ENCODE measurements around the gene PRR5. TPM values are rescaled to one million over a fixed set of nuclear protein-coding genes. Genes with fewer than 3 reads are reported as not detected.

The PRR5 gene
- total and polyA plus RNA-seq, 2 donors (not counting 1 experiment from before 2014, with no cell fraction given) = 18.4 to 36.1 TPM

DNA sequence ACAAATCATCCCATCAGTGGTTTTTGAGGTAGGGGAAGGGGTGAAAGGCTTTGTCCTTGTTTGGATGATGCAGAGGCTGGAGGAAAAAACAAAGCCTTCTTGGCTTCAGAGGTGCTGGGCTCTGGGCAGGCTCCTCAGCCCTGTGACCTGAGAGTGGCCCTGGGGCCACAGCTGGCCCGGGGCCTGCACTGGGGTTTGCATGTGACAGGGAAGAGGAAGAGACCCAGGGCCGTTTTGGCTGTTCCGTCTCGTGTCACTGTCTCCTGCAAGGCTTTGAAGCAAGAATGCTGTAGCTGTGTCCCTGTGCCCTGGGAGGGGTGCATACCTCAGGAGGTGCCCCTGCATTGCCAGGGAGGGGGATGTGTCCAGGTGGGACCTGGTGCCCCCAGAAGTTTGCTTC lies 63.0 kb downstream of the PRR5 start:
- intact Hi-C loops (cut with micrococcal nuclease) = no loop called here
- Histone ChIP-seq H3K36me3 (replicated peaks in 1 of 2; ENCODE audit: control extremely low read depth in 1 of 2, control insufficient read depth in 1 of 2, extremely low read depth in 1 of 2, insufficient read depth in 2 of 2, low read length in 1 of 2) (no peaks in the 10 kb centered on the region), H3K9ac (ENCODE audit: low read length) (no peak overlapping the region), H3K4me2 (replicated peaks; ENCODE audit: low read depth, low read length, poor library complexity, severe bottlenecking) (no peak overlapping the region), H3K79me2 (ENCODE audit: control insufficient read depth, insufficient read depth, low read length) (no peaks in the 10 kb centered on the region), H4K20me1 (ENCODE audit: control insufficient read depth, insufficient read depth, low read length, poor library complexity, severe bottlenecking) (no peaks in the 10 kb centered on the region), H2AFZ (ENCODE audit: insufficient read depth, low read depth, low read length, poor library complexity, severe bottlenecking) (no peak overlapping the region), H3K9me3 (ENCODE audit: control extremely low read depth in 1 of 3, control insufficient read depth in 2 of 3, insufficient read depth in 1 of 3, low read length in 2 of 3) (peaks cover 0 to 11% (median 3%) of the 10 kb centered on the region in 3 donors), H3K27ac (ENCODE audit: low read length in 2 of 2) (no peak overlapping the region), H3K4me1 (ENCODE audit: control insufficient read depth in 2 of 2, insufficient read depth in 2 of 2, low read length in 2 of 2) (no peaks in the 10 kb centered on the region), H3K27me3 (replicated peaks in 1 of 4; ENCODE audit: control extremely low read depth in 1 of 4, control insufficient read depth in 3 of 4, insufficient read depth in 4 of 4, low read length in 3 of 4) (peaks cover 0 to under 1% (median 0%) of the 10 kb centered on the region in 4 experiments), H3K4me3 (ENCODE audit: control extremely low read depth in 1 of 5, extremely low read depth in 1 of 5, insufficient read depth in 1 of 5, low read depth in 2 of 5, low read length in 4 of 5) (no peak overlapping the region)
- no peak for TF ChIP-seq EZH2 (IDR thresholded peaks at IDR 0.05; ENCODE audit: borderline replicate concordance, insufficient read depth, low read depth, low read length, poor library complexity, severe bottlenecking)
- TF ChIP-seq, protein P1, sequence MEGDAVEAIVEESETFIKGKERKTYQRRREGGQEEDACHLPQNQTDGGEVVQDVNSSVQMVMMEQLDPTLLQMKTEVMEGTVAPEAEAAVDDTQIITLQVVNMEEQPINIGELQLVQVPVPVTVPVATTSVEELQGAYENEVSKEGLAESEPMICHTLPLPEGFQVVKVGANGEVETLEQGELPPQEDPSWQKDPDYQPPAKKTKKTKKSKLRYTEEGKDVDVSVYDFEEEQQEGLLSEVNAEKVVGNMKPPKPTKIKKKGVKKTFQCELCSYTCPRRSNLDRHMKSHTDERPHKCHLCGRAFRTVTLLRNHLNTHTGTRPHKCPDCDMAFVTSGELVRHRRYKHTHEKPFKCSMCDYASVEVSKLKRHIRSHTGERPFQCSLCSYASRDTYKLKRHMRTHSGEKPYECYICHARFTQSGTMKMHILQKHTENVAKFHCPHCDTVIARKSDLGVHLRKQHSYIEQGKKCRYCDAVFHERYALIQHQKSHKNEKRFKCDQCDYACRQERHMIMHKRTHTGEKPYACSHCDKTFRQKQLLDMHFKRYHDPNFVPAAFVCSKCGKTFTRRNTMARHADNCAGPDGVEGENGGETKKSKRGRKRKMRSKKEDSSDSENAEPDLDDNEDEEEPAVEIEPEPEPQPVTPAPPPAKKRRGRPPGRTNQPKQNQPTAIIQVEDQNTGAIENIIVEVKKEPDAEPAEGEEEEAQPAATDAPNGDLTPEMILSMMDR (IDR thresholded peaks at IDR 0.05) = no peak
- no peak overlapping the region for H3K4me3 Mint-ChIP-seq
- peaks cover 13% of the 10 kb centered on the region for H3K27me3 Mint-ChIP-seq
- CTCF ChIA-PET = no interaction called here
- DNase-seq (no peak), ATAC-seq (ENCODE audit: low read depth) (no peak)
- H3K9me3 Mint-ChIP-seq (ENCODE audit: insufficient read depth) = peaks cover 3% of the 10 kb centered on the region
- no peak overlapping the region for H3K27ac Mint-ChIP-seq
- no peaks in the 10 kb centered on the region for H3K4me1 Mint-ChIP-seq
- POLR2A ChIA-PET = no interaction called here
- 13% methylated on average over 4 of the region's 4 CpGs for WGBS (ENCODE audit: insufficient coverage)

DNA sequence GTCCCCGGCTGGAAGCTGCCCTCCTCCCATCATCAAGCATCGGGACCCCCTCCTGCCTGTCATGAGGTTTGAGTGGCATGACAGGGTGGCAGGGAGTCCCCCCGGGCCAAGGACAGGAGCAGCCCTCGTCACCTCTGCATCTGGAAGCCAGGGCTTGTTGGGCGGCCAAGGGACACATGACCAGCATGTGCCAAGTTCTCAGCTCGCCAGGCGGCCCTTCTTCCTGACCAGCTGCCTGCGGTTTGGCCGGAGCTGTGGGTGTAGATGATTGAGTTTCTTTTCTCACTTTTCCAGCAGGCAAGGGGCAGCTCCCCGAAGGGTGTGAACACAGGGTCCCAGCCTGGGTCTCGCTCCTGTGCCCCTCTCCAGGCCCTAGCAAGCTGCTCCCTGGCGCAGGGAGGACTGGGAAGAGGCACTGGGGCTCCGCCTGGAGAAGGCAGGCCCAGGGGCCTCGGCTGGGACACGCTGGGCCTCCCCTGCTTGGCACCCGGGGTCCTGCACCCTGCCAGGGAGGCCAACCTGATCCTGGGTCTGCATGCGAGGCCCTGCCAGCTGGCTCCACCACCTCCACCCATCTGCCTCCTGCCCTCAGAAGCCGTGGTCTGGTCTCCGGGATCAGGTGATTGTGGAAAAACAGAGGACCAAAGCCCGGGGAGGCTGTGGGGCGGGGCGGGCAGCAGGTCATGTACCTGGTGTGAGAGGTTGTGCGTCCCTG lies 63.7 kb downstream of the PRR5 start:
- no peak for ATAC-seq (ENCODE audit: low read depth)
- Histone ChIP-seq H3K4me1 (ENCODE audit: control insufficient read depth in 2 of 2, insufficient read depth in 2 of 2, low read length in 2 of 2) (no peaks in the 10 kb centered on the region), H3K4me3 (ENCODE audit: control extremely low read depth in 1 of 5, extremely low read depth in 1 of 5, insufficient read depth in 1 of 5, low read depth in 2 of 5, low read length in 4 of 5) (no peak overlapping the region), H3K27me3 (replicated peaks in 1 of 4; ENCODE audit: control extremely low read depth in 1 of 4, control insufficient read depth in 3 of 4, insufficient read depth in 4 of 4, low read length in 3 of 4) (no peaks in the 10 kb centered on the region), H3K9me3 (ENCODE audit: control extremely low read depth in 1 of 3, control insufficient read depth in 2 of 3, insufficient read depth in 1 of 3, low read length in 2 of 3) (peaks cover 0 to 7% (median 3%) of the 10 kb centered on the region in 3 donors), H3K9ac (ENCODE audit: low read length) (no peak overlapping the region), H4K20me1 (ENCODE audit: control insufficient read depth, insufficient read depth, low read length, poor library complexity, severe bottlenecking) (no peaks in the 10 kb centered on the region), H3K27ac (ENCODE audit: low read length in 2 of 2) (no peak overlapping the region), H3K36me3 (replicated peaks in 1 of 2; ENCODE audit: control extremely low read depth in 1 of 2, control insufficient read depth in 1 of 2, extremely low read depth in 1 of 2, insufficient read depth in 2 of 2, low read length in 1 of 2) (no peaks in the 10 kb centered on the region), H2AFZ (ENCODE audit: insufficient read depth, low read depth, low read length, poor library complexity, severe bottlenecking) (no peak overlapping the region), H3K4me2 (replicated peaks; ENCODE audit: low read depth, low read length, poor library complexity, severe bottlenecking) (no peak overlapping the region), H3K79me2 (ENCODE audit: control insufficient read depth, insufficient read depth, low read length) (no peaks in the 10 kb centered on the region)
- Mint-ChIP-seq H3K27ac (no peak overlapping the region), H3K4me1 (no peaks in the 10 kb centered on the region), H3K4me3 (no peak overlapping the region), H3K9me3 (ENCODE audit: insufficient read depth) (peaks cover 3% of the 10 kb centered on the region), H3K27me3 (peaks cover 13% of the 10 kb centered on the region)
- CTCF ChIA-PET = no interaction called here
- POLR2A ChIA-PET = no interaction called here
- DNase-seq = no peak
- 72% methylated on average over 21 of the region's 23 CpGs for WGBS (ENCODE audit: insufficient coverage)
- intact Hi-C loops (cut with micrococcal nuclease) = no loop called here
- no peak for TF ChIP-seq EZH2 (IDR thresholded peaks at IDR 0.05; ENCODE audit: borderline replicate concordance, insufficient read depth, low read depth, low read length, poor library complexity, severe bottlenecking)
- TF ChIP-seq, protein P1 (IDR thresholded peaks at IDR 0.05) = no peak

Measured in B cell (primary cell).